H9 (cell line): ENCODE results near the gene PPP3CA. TPM values are rescaled to one million over a fixed set of nuclear protein-coding genes. Genes with fewer than 3 reads are reported as not detected.

ENCODE experiments used
- DNase-seq: peaks from one replicate; pipeline ENCODE4 v3.0.0-alpha.2; 2017
- H2AFZ ChIP-seq: one replicate; pipeline ENCODE4 v1.6.1; 2013; ENCODE audit warnings: mild to moderate bottlenecking, low read length, control low read depth, moderate library complexity
- H2AK5ac ChIP-seq: 2 replicates; pipeline ENCODE4 v1.6.1; 2013; ENCODE audit warnings: low read length, control low read depth, mixed read lengths; ENCODE audit not compliant: insufficient read length
- H2BK120ac ChIP-seq: one replicate; pipeline ENCODE4 v1.6.1; 2013; ENCODE audit warnings: low read depth, mild to moderate bottlenecking, low read length, control low read depth, inconsistent platforms; ENCODE audit not compliant: poor library complexity, severe bottlenecking
- H2BK12ac ChIP-seq: 2 replicates; pipeline ENCODE4 v1.6.1; 2013; ENCODE audit warnings: low read length, control low read depth, mixed read lengths, low read depth; ENCODE audit not compliant: insufficient read length
- H2BK15ac ChIP-seq: 2 replicates; pipeline ENCODE4 v1.6.1; 2013; ENCODE audit warnings: low read depth, low read length, control low read depth
- H2BK20ac ChIP-seq: one replicate; pipeline ENCODE4 v1.6.1; 2013; ENCODE audit warnings: low read depth, mild to moderate bottlenecking, low read length, control low read depth, inconsistent platforms; ENCODE audit not compliant: poor library complexity, severe bottlenecking
- H2BK5ac ChIP-seq: 2 replicates; pipeline ENCODE4 v1.6.1; 2013; ENCODE audit warnings: low read length, control low read depth, mixed read lengths; ENCODE audit not compliant: insufficient read length
- H3K14ac ChIP-seq: 2 replicates; pipeline ENCODE4 v1.6.1; 2013; ENCODE audit warnings: low read length, control low read depth; ENCODE audit not compliant: insufficient read depth
- H3K18ac ChIP-seq: 2 replicates; pipeline ENCODE4 v1.6.1; 2013; ENCODE audit warnings: low read depth, mild to moderate bottlenecking, mixed read lengths, low read length, control low read depth; ENCODE audit not compliant: insufficient read length
- H3K23ac ChIP-seq: 2 replicates; pipeline ENCODE4 v1.6.1; 2013; ENCODE audit warnings: low read length, control low read depth, mixed read lengths, low read depth; ENCODE audit not compliant: insufficient read length
- H3K23me2 ChIP-seq: 2 replicates; pipeline ENCODE4 v1.6.1; 2013; ENCODE audit warnings: low read depth, mild to moderate bottlenecking, mixed read lengths, low read length, control low read depth; ENCODE audit not compliant: insufficient read length, poor library complexity, severe bottlenecking
- H3K27ac ChIP-seq: 2 replicates; pipeline ENCODE4 v1.5.1; 2013; ENCODE audit warnings: low read length, control low read depth, mixed read lengths, low read depth; ENCODE audit not compliant: insufficient read length
- H3K27me3 ChIP-seq: 2 replicates; pipeline ENCODE4 v1.6.1; 2013; ENCODE audit warnings: low read length, control low read depth, inconsistent platforms; ENCODE audit not compliant: insufficient read depth
- H3K4ac ChIP-seq: 2 replicates; pipeline ENCODE4 v1.6.1; 2013; ENCODE audit warnings: low read depth, mild to moderate bottlenecking, control low read depth, inconsistent platforms, low read length, moderate library complexity
- H3K4me1 ChIP-seq: 2 replicates; pipeline ENCODE4 v1.6.1; 2013; ENCODE audit warnings: low read length, control low read depth, inconsistent platforms; ENCODE audit not compliant: insufficient read depth
- H3K4me2 ChIP-seq: 2 replicates; pipeline ENCODE4 v1.6.1; 2013; ENCODE audit warnings: low read length, control low read depth, mixed read lengths; ENCODE audit not compliant: insufficient read length, insufficient read depth
- H3K56ac ChIP-seq: 2 replicates; pipeline ENCODE4 v1.6.1; 2013; ENCODE audit warnings: low read depth, mild to moderate bottlenecking, mixed read lengths, low read length, control low read depth; ENCODE audit not compliant: insufficient read length
- H3K79me1 ChIP-seq: 2 replicates; pipeline ENCODE4 v1.6.1; 2013; ENCODE audit warnings: low read depth, mild to moderate bottlenecking, moderate library complexity, low read length, control low read depth, inconsistent platforms; ENCODE audit not compliant: insufficient read depth, poor library complexity, severe bottlenecking
- H3K79me2 ChIP-seq: 2 replicates; pipeline ENCODE4 v1.6.1; 2013; ENCODE audit warnings: low read length, control low read depth, inconsistent platforms; ENCODE audit not compliant: insufficient read depth
- H3K9ac ChIP-seq: 2 replicates; pipeline ENCODE4 v1.6.1; 2013; ENCODE audit warnings: low read length, control low read depth, mixed read lengths; ENCODE audit not compliant: insufficient read length; ENCODE audit errors: extremely low read depth
- H3K9me3 ChIP-seq: one replicate; pipeline ENCODE4 v1.6.1; 2013; ENCODE audit warnings: low read depth, low read length, inconsistent platforms; ENCODE audit not compliant: control insufficient read depth
- H3T11ph ChIP-seq: one replicate; pipeline ENCODE4 v1.6.1; 2013; ENCODE audit warnings: mild to moderate bottlenecking, low read length, control low read depth, inconsistent platforms
- H4K20me1 ChIP-seq: one replicate; pipeline ENCODE4 v1.6.1; 2013; ENCODE audit not compliant: control insufficient read depth, insufficient read length, insufficient read depth
- H4K5ac ChIP-seq: 2 replicates; pipeline ENCODE4 v1.6.1; 2013; ENCODE audit warnings: low read depth, mild to moderate bottlenecking, mixed read lengths, low read length, control low read depth; ENCODE audit not compliant: insufficient read length
- H4K8ac ChIP-seq: replicated peaks from 2 replicates; pipeline ENCODE4 v1.6.1; 2013; ENCODE audit warnings: low read length, control low read depth, mixed read lengths, low read depth; ENCODE audit not compliant: insufficient read length
- H4K91ac ChIP-seq: 2 replicates; pipeline ENCODE4 v1.6.1; 2013; ENCODE audit warnings: low read depth, mild to moderate bottlenecking, moderate library complexity, mixed read lengths, low read length, control low read depth; ENCODE audit not compliant: insufficient read length
- H3K27ac Mint-ChIP-seq, 3 experiments: 2 replicates in 2 of 3; 3 replicates in 1 of 3; pipeline ENCODE4 v1.8.0; 2020 to 2021; ENCODE audit warnings: mixed read lengths in 3 of 3, mild to moderate bottlenecking in 1 of 3, moderate library complexity in 1 of 3
- H3K27me3 Mint-ChIP-seq: 2 replicates; pipeline ENCODE4 v1.8.0; 2021; ENCODE audit warnings: low read depth, mild to moderate bottlenecking, moderate library complexity, mixed read lengths
- H3K36me3 Mint-ChIP-seq, 3 experiments: 2 replicates in 2 of 3; 3 replicates in 1 of 3; pipeline ENCODE4 v1.8.0; 2020 to 2021; ENCODE audit warnings: low read depth in 3 of 3, mixed read lengths in 3 of 3; ENCODE audit not compliant: insufficient read depth in 1 of 3
- H3K4me1 Mint-ChIP-seq, 2 experiments: 2 replicates each; pipeline ENCODE4 v1.8.0; 2020; ENCODE audit warnings: mixed read lengths in 2 of 2
- H3K4me3 Mint-ChIP-seq, 2 experiments: 2 replicates in 1 of 2; 3 replicates in 1 of 2; pipeline ENCODE4 v1.8.0; 2020 to 2021; ENCODE audit warnings: mild to moderate bottlenecking in 2 of 2, mixed read lengths in 2 of 2, moderate library complexity in 1 of 2
- H3K9me3 Mint-ChIP-seq, 2 experiments: 2 replicates in 1 of 2; 3 replicates in 1 of 2; pipeline ENCODE4 v1.8.0; 2020; ENCODE audit warnings: mild to moderate bottlenecking in 2 of 2, mixed read lengths in 2 of 2, moderate library complexity in 1 of 2
- CTCF ChIP-seq: fragments of 200-600 bp; sonication (generic); conservative IDR thresholded peaks from 3 replicates; pipeline ENCODE4 v1.8.0; 2021; ENCODE audit warnings: antibody characterized with exemption, mild to moderate bottlenecking
- WGBS: extraction: QIAGEN DNeasy Blood & Tissue Kit; methylation state at CpG from one replicate; pipeline ENCODE4 v1.1.7; 2013; ENCODE audit warnings: missing lambda C conversion rate, low lambda C conversion rate, mixed read lengths; ENCODE audit not compliant: insufficient read length; ENCODE audit errors: extremely low coverage; 5-methylcytosine and 5-hydroxymethylcytosine counted together
- total RNA-seq: library from RNA; stranded (reverse); gene quantifications from 2 replicates; pipeline ENCODE4 v1.2.1, GENCODE V29; 2021

Gene PPP3CA
- total RNA-seq, 1 experiment from 2014 or later: 16.8 TPM

DNA sequence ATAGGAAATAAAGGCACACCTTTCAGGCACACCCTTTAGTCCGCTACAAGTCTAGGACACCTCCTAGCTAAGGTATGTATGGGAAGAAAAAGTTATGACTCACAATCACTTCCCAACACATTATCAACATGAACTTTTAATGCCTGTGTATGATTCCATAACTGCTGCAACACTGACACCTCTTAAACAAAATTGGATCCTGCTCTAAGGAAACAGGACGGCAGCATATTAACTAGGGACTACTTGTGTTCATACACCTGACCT is 2.4 kb upstream of the PPP3CA start:
- no peak overlapping the region for H3K27ac ChIP-seq
- H3K18ac ChIP-seq: no peak overlapping the region
- H4K8ac ChIP-seq: no peak overlapping the region
- no peak for TF ChIP-seq CTCF
- H4K91ac ChIP-seq: no peak overlapping the region
- WGBS: no CpG with 5 or more reads among the region's 2 CpGs
- H4K5ac ChIP-seq: no peak overlapping the region
- H2BK12ac ChIP-seq: no peak overlapping the region
- no peaks in the 10 kb centered on the region for H3K27me3 ChIP-seq
- peaks cover 0 to 1% (median 0%) of the 10 kb centered on the region in 3 experiments; a peak in 2 of 7 replicates for H3K36me3 Mint-ChIP-seq
- H2AK5ac ChIP-seq: no peak overlapping the region
- peaks cover 3% of the 10 kb centered on the region; the same call in 1 of the 2 replicates for H3K79me2 ChIP-seq
- no peaks in the 10 kb centered on the region for H4K20me1 ChIP-seq
- no peaks in the 10 kb centered on the region for H3K9me3 ChIP-seq
- no peak overlapping the region for H3K56ac ChIP-seq
- no peaks in the 10 kb centered on the region; a peak in 2 of 5 replicates for H3K9me3 Mint-ChIP-seq
- no peak overlapping the region for H3K9ac ChIP-seq
- no peaks in the 10 kb centered on the region for H3K79me1 ChIP-seq
- no peak overlapping the region for H3K14ac ChIP-seq
- H3K23ac ChIP-seq: no peak overlapping the region
- H3T11ph ChIP-seq: no peak overlapping the region
- H3K4me2 ChIP-seq: no peak overlapping the region
- no peak for DNase-seq
- peaks cover 12% of the 10 kb centered on the region for H3K23me2 ChIP-seq
- no peak overlapping the region for H2BK120ac ChIP-seq
- no peak overlapping the region for H2BK15ac ChIP-seq
- no peak overlapping the region for H3K27ac Mint-ChIP-seq
- no peak overlapping the region for H2BK5ac ChIP-seq
- no peak overlapping the region for H2BK20ac ChIP-seq
- peaks cover 3% of the 10 kb centered on the region; the same call in 1 of the 2 replicates for H3K4me1 ChIP-seq
- no peak overlapping the region for H2AFZ ChIP-seq
- H3K4me1 Mint-ChIP-seq: peaks cover 11 to 14% of the 10 kb centered on the region in 2 experiments
- no peak overlapping the region for H3K4ac ChIP-seq
- peaks cover 34% of the 10 kb centered on the region for H3K27me3 Mint-ChIP-seq
- no peak overlapping the region for H3K4me3 Mint-ChIP-seq
